Fibroblast of pulmonary artery (primary cell): ENCODE results near the gene PRSS8.

Experiments used
- DNase-seq: peaks from one replicate; pipeline ENCODE4 v3.0.0-alpha.2; 2010; ENCODE audit warnings: low read depth
- H3K4me3 ChIP-seq: replicated peaks from 2 replicates; pipeline ENCODE4 v1.5.1; 2011; ENCODE audit warnings: low read depth, mild to moderate bottlenecking, control low read depth, low read length, moderate library complexity
- TF ChIP-seq, protein P1 (sequence below): IDR thresholded peaks from 2 replicates; pipeline ENCODE4 v1.5.1; 2011; ENCODE audit warnings: mild to moderate bottlenecking, control low read depth, low read length, inconsistent platforms; ENCODE audit errors: missing control alignments

The PRSS8 gene

GRCh38 chr16:31134625-31135534 is 647 bp downstream of the PRSS8 start:
- TF ChIP-seq, protein P1, sequence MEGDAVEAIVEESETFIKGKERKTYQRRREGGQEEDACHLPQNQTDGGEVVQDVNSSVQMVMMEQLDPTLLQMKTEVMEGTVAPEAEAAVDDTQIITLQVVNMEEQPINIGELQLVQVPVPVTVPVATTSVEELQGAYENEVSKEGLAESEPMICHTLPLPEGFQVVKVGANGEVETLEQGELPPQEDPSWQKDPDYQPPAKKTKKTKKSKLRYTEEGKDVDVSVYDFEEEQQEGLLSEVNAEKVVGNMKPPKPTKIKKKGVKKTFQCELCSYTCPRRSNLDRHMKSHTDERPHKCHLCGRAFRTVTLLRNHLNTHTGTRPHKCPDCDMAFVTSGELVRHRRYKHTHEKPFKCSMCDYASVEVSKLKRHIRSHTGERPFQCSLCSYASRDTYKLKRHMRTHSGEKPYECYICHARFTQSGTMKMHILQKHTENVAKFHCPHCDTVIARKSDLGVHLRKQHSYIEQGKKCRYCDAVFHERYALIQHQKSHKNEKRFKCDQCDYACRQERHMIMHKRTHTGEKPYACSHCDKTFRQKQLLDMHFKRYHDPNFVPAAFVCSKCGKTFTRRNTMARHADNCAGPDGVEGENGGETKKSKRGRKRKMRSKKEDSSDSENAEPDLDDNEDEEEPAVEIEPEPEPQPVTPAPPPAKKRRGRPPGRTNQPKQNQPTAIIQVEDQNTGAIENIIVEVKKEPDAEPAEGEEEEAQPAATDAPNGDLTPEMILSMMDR: no peak
- H3K4me3 ChIP-seq: no peak overlapping the region
- no peak for DNase-seq

GRCh38 chr16:31134091-31134571 is 1.4 kb downstream of the PRSS8 start:
- DNase-seq: no peak
- H3K4me3 ChIP-seq: no peak overlapping the region
- TF ChIP-seq, protein P1: no peak

DNA sequence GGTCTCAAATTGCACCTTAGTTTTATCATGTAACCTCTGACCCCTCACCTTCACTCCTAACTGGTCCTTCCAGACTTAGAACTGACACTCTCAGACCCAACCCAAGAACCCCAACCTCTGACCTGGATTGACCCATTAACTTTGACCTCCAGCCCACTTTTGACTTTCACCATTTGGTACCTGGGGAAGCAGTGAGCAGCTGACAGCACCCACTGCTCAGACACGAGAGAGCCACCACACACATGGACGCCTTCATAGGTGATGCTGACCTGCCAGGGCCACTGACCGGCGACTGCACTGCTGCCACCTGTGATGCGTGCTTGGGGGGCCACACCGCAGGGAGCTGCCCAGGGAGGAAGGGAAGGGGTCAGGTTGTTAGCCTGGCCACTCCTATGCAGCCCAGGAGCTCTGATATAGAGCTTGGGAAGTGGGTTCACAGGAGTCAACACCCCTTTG is 2.5 kb downstream of the PRSS8 start:
- TF ChIP-seq, protein P1: no peak
- DNase-seq: no peak
- no peak overlapping the region for H3K4me3 ChIP-seq

DNA sequence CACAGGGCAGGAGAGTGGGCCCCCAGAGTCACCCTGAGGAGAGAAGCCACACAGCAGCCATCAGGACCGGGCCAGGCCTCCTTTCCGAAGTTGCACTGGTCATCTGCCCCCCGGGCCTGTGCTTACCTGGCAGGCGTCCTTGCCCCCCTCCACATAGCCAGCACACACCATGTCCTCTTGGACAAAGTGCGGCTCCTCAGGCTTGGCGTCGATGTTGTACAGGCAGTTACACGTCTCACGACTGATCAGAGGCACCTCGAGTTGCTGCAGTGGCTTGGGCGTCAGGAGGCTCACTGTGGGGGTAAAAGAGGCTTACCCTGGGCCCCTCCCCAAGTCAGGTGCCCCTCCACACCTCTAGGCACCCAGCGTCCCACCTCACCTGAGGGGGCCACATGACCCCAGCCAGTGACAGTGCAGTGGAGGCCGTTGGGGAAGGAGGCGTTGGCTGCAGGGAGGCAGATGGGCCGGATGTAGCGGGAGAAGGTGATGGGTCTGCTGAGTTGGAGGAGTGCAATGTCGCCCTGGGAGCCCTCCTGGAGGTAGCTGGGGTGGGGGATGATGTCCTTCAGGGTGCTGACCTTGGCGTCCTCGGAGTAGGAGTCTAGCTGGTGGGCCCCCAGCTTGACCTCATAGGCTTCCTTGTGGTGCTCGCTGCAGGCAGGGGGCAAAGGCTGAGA is 3.1 kb downstream of the PRSS8 start:
- TF ChIP-seq, protein P1: no peak
- H3K4me3 ChIP-seq: no peak overlapping the region
- no peak for DNase-seq

GRCh38 chr16:31131841-31132271 is 3.7 kb downstream of the PRSS8 start:
- H3K4me3 ChIP-seq: no peak overlapping the region
- TF ChIP-seq, protein P1: no peak
- DNase-seq: no peak

DNA sequence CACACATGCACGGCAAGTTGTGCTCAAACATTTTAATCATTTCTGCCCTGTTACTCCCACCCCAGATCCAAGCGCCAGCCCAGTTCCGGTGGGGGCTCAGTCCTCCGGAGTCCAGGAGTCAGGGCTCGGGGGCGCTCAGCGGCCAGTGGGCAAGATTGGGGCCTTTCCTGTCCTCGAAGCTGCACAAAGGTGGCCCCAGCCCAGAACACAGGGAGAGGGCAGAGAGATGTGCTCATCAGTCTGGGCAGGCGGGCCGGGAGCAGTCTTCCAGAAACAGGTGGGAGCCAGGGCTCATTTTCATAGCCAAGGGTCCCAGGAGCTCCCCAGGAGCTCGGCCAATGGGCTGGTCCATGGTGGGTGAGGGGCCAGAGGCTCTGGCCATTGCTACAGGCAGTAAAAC is 4.1 kb downstream of the PRSS8 start:
- TF ChIP-seq, protein P1: no peak

More for the DNA sequence above, 4.1 kb downstream of the PRSS8 start:
- DNase-seq: no peak
- H3K4me3 ChIP-seq: no peak overlapping the region
